SU-DHL-6 (cell line): Measurements from ENCODE around the gene RRP1B.

Experiments used
- H2AFZ ChIP-seq: fragments of 200-600 bp; sonication (generic); 2 replicates; pipeline ENCODE4 v1.6.1; 2014; ENCODE audit warnings: low read depth, mild to moderate bottlenecking, moderate library complexity, mixed read lengths, antibody characterized with exemption, low read length; ENCODE audit not compliant: severe bottlenecking
- H3F3A ChIP-seq: fragments of 200-600 bp; shearing (Covaris generic); 2 replicates; pipeline ENCODE4 v1.6.0; 2016; ENCODE audit warnings: antibody characterized with exemption, mild to moderate bottlenecking; ENCODE audit not compliant: insufficient read depth
- H3K27ac ChIP-seq: fragments of 200-600 bp; sonication (generic); 2 replicates; pipeline ENCODE4 v1.5.1; 2016; ENCODE audit warnings: low read depth, mild to moderate bottlenecking, low read length, moderate library complexity, mixed read lengths
- H3K27me3 ChIP-seq: fragments of 200-600 bp; sonication (generic), shearing (Covaris generic); 2 replicates; pipeline ENCODE4 v1.6.0; 2014; ENCODE audit warnings: mild to moderate bottlenecking, low read length
- H3K36me3 ChIP-seq: fragments of 200-600 bp; sonication (generic); 2 replicates; pipeline ENCODE4 v1.6.1; 2014; ENCODE audit warnings: mild to moderate bottlenecking, low read length, mixed read lengths
- H3K4me2 ChIP-seq: fragments of 300-600, 200-600 bp; shearing (Covaris generic), sonication (generic); 2 replicates; pipeline ENCODE4 v1.6.0; 2014; ENCODE audit warnings: low read length, low read depth, mild to moderate bottlenecking; ENCODE audit not compliant: poor library complexity, severe bottlenecking
- H3K4me3 ChIP-seq: fragments of 200-600 bp; sonication (generic); 2 replicates; pipeline ENCODE4 v1.5.1; 2014; ENCODE audit warnings: antibody characterized with exemption, low read length, mild to moderate bottlenecking, mixed read lengths; ENCODE audit not compliant: insufficient read depth, poor library complexity, severe bottlenecking
- H3K79me2 ChIP-seq: fragments of 200-600 bp; sonication (generic); 2 replicates; pipeline ENCODE4 v1.6.1; 2014; ENCODE audit warnings: mild to moderate bottlenecking, low read length, moderate library complexity; ENCODE audit not compliant: insufficient read depth
- H3K9ac ChIP-seq: fragments of 200-600 bp; sonication (generic); 2 replicates; pipeline ENCODE4 v1.7.0; 2014; ENCODE audit warnings: mild to moderate bottlenecking, low read length
- H3K9me2 ChIP-seq: fragments of 200-600 bp; sonication (generic); replicated peaks from 2 replicates; pipeline ENCODE4 v1.6.1; 2014; ENCODE audit warnings: low read length; ENCODE audit not compliant: insufficient read depth
- H3K9me3 ChIP-seq: fragments of 200-600 bp; sonication (generic); 2 replicates; pipeline ENCODE4 v1.6.1; 2014; ENCODE audit warnings: low read length, mixed read lengths; ENCODE audit not compliant: insufficient read depth
- H4K20me1 ChIP-seq: fragments of 200-600 bp; sonication (generic); 2 replicates; pipeline ENCODE4 v1.6.1; 2014; ENCODE audit warnings: low read depth, mild to moderate bottlenecking, antibody characterized with exemption, low read length, moderate library complexity, mixed read lengths
- EZH2phosphoT487 ChIP-seq: fragments of 200-600 bp; sonication (generic), shearing (Covaris generic); conservative IDR thresholded peaks from 2 replicates; pipeline ENCODE4 v1.6.1; 2018; ENCODE audit warnings: mild to moderate bottlenecking, antibody characterized with exemption, low read length, moderate library complexity, mixed read lengths
- TF ChIP-seq, protein P1 (sequence below): fragments of 200-600 bp; sonication (generic); IDR thresholded peaks from one replicate; pipeline ENCODE4 v1.5.1; 2017; ENCODE audit warnings: antibody characterized with exemption, mild to moderate bottlenecking, low read length, moderate library complexity; ENCODE audit not compliant: insufficient read depth, poor library complexity, severe bottlenecking

The RRP1B gene

DNA sequence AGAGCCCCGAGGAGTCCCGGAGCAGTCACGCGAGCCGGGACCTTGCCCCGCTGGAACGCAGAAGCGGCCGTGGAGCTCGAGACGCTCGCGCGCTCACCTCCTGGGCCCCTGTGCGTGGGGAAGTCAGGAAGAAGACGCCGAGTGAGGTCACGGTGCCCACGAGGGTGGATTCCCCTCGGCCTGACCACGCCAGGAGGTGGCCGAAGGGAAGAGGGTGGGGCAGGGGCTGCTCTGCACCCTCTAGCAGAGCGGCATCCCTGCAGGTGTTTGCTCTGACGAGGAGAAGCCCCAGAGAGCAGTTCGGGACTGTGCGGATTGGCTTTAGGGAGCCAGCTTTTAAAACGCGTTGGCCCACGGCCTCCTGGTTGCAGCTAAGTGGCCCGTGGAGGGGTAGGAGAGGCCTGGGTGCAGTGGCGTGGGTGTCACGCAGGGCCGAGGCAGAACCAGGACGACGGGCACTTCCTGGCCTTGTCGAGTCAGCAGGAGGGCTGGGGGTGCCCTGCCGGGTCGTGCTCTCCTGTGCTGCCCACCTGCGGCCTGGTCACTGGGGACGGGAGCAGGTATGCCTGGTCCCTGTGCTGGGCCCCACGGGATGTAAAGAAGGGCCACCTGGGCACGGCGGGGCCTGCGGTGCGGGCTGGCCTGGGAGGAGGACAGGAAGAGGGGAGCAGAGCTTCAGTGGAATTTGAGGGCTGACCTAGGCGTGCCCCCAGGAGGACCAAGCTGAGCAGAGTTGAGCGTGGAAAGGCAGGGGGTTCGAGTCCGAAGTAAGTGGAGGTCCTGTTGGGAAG is 60.6 kb downstream of the RRP1B start:
- no peaks in the 10 kb centered on the region for H3K9me3 ChIP-seq
- H3K4me3 ChIP-seq, result peak overlapping the region; percentile 82
- H3K27ac ChIP-seq, result no peak overlapping the region
- no peaks in the 10 kb centered on the region for H3K9me2 ChIP-seq
- peak overlapping the region; percentile 74 for H3K4me2 ChIP-seq
- no peak for TF ChIP-seq EZH2phosphoT487
- TF ChIP-seq, protein P1, sequence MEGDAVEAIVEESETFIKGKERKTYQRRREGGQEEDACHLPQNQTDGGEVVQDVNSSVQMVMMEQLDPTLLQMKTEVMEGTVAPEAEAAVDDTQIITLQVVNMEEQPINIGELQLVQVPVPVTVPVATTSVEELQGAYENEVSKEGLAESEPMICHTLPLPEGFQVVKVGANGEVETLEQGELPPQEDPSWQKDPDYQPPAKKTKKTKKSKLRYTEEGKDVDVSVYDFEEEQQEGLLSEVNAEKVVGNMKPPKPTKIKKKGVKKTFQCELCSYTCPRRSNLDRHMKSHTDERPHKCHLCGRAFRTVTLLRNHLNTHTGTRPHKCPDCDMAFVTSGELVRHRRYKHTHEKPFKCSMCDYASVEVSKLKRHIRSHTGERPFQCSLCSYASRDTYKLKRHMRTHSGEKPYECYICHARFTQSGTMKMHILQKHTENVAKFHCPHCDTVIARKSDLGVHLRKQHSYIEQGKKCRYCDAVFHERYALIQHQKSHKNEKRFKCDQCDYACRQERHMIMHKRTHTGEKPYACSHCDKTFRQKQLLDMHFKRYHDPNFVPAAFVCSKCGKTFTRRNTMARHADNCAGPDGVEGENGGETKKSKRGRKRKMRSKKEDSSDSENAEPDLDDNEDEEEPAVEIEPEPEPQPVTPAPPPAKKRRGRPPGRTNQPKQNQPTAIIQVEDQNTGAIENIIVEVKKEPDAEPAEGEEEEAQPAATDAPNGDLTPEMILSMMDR, result no peak
- no peaks in the 10 kb centered on the region for H3K27me3 ChIP-seq
- no peaks in the 10 kb centered on the region for H4K20me1 ChIP-seq
- no peaks in the 10 kb centered on the region for H3K36me3 ChIP-seq
- peaks cover 14% of the 10 kb centered on the region for H3F3A ChIP-seq
- H3K9ac ChIP-seq, result peak overlapping the region; percentile 76
- no peaks in the 10 kb centered on the region for H3K79me2 ChIP-seq
- peak overlapping the region; percentile 90 for H2AFZ ChIP-seq

DNA sequence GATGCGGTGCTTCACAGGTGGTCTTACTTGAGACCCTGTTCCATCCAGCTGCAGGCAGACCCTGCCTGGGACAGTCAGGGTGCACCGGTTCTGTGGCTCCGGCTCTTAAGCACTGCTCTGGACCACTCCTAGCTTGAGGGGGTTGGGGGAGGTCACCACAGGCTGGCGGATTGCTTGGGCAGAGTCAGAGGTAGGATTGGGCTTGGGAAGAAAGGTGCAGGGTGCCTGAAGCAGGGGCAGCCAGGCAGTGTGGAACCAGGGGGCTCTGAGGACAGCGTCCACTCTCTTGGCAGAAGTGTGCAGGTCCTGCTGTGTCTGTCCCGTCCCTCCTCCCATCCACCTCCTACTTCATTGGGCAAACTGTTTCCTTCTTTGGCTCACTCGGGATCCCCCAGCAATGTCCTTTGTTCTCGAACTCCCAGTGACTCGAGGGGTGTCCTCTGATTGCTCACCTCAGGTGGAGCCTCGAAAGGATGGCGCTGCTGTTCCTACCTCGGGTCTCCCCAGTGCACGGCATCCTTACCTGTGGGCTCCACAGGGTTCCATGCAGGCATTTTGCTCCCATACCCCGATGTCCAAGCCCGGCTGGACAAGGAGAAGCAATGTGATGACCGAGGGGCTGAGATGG is 61.3 kb downstream of the RRP1B start:
- TF ChIP-seq, protein P1, result no peak
- TF ChIP-seq EZH2phosphoT487, result no peak
- no peaks in the 10 kb centered on the region for H4K20me1 ChIP-seq
- no peaks in the 10 kb centered on the region for H3K27me3 ChIP-seq
- H3K9me3 ChIP-seq, result no peaks in the 10 kb centered on the region
- no peak overlapping the region for H3K27ac ChIP-seq
- peak overlapping the region; percentile 74 for H3K4me2 ChIP-seq
- no peak overlapping the region for H2AFZ ChIP-seq
- no peaks in the 10 kb centered on the region for H3K9me2 ChIP-seq
- no peak overlapping the region for H3K4me3 ChIP-seq
- H3K9ac ChIP-seq, result no peak overlapping the region
- H3F3A ChIP-seq, result peaks cover 14% of the 10 kb centered on the region
- no peaks in the 10 kb centered on the region for H3K79me2 ChIP-seq
- H3K36me3 ChIP-seq, result no peaks in the 10 kb centered on the region

DNA sequence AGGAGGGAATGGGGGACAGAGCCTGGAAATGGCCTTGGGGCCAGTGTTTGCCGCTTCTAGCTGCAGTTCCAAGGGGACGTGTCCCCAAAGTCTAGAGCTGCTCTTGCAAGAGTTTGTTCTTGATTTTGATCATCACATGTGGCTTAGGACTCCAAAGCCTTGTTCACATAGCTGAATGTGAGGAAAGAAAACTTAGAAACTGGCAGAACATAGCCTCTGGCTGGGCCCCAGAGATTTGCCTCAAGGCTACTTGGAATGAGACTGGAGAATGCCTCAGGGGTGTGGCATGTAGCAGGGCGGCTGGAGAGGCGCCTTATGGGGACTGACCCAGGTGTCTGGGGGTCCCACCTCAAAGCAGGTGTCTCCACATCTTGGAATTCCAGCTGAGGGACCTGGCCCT is 61.8 kb downstream of the RRP1B start:
- H3K9ac ChIP-seq, result no peak overlapping the region
- H3K79me2 ChIP-seq, result no peaks in the 10 kb centered on the region
- no peaks in the 10 kb centered on the region for H3K9me3 ChIP-seq
- peaks cover 14% of the 10 kb centered on the region for H3F3A ChIP-seq
- no peak overlapping the region for H3K27ac ChIP-seq
- no peaks in the 10 kb centered on the region for H3K27me3 ChIP-seq
- no peak for TF ChIP-seq EZH2phosphoT487
- TF ChIP-seq, protein P1, result no peak
- no peaks in the 10 kb centered on the region for H4K20me1 ChIP-seq
- H2AFZ ChIP-seq, result no peak overlapping the region
- H3K9me2 ChIP-seq, result no peaks in the 10 kb centered on the region
- no peak overlapping the region for H3K4me2 ChIP-seq
- H3K36me3 ChIP-seq, result no peaks in the 10 kb centered on the region
- no peak overlapping the region for H3K4me3 ChIP-seq
